Superior temporal gyrus (tissue), 1 donor: ENCODE measurements around the gene FOXN3.
"Not testable (repeated sequence)": the region's sequence is repeated elsewhere in the genome, so short reads cannot be mapped to it uniquely, and the experiment has no call there.

Source experiments
- DNase-seq: peaks from one replicate; pipeline ENCODE4 v3.0.0-alpha.2; 2016; ENCODE audit errors: extremely low spot score

Gene FOXN3

GRCh38 chr14:89164168-89165073, 252.6 kb downstream of the FOXN3 start:
- no peak for DNase-seq

DNA sequence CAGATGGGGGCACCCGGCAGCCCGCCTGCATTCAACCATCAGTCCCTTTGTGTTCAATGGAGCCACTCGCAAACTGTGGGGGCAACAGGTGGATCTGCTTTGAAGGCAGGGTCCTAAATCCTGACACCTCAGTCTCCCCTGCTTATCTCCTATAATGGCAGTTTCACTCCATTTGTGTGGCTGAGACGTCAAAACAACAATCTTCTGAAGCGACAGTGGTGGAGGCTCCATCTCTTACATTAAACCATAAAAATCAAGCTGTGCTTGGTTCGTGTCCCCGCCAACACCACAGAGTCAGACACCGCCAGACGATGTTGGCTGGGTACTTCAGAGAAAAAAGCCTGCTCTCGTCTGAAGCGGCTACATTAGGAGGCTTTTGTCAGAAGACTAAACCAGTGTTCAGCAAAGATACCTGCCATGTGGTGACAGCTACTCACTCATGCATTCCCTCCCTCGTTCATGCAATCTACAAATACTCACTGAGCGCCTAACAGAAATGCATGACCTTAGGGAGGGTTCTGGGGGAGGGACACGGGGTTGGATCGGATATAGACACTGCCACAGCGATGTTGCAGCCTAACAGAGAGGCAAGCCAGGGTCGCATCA, 253.9 kb downstream of the FOXN3 start:
- no peak for DNase-seq

- DNase-seq = no peak
Measured at GRCh38 chr14:89162586-89162985, 254.4 kb downstream of the FOXN3 start.

- DNase-seq = no peak
Measured at GRCh38 chr14:89160437-89160836, 256.6 kb downstream of the FOXN3 start.

DNA sequence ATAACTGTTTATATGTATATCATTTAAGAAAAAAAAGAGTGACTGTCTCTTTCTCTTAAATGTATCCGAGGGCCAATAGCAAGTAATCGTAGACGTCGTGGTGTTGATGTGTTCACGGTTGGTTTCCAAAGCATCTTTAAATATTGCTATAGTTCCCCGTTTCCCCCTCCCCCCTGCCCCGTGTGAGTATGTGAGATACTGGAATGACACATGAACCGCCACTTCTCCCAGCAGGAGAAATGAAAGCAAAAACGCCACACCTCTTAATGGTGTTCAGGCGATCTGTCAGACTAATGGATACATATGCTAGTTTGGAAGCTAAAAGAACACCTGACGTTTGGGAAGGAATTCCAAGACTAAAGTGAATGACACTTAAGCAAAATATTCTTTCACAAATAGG, 258.3 kb downstream of the FOXN3 start:
- DNase-seq = no peak

GRCh38 chr14:89158104-89158503, 258.9 kb downstream of the FOXN3 start:
- DNase-seq = not testable (repeated sequence)

- no peak for DNase-seq
Measured at GRCh38 chr14:89155491-89155890, 261.5 kb downstream of the FOXN3 start.

- DNase-seq = not testable (repeated sequence)
Measured at GRCh38 chr14:89151693-89152092, 265.3 kb downstream of the FOXN3 start.

DNA sequence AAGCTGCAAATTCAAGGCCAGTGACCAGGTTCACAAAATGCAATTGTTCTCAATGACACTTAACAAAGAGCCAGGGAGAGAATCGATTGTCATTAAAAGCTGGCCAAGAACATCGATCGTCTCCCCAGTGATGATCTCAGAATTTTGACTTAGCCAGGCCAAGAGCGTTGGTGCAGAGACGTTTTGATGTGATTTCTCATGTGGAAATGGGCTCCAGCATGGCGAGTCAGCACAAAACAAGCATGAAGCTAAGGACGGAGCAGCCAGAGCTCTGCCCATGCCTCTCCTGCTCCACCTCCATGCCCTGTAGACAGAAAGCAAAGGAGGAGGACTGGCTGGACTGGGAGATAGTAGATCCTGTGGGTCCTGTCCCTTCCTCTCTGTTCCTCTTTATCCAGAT, 270.8 kb downstream of the FOXN3 start:
- no peak for DNase-seq

DNA sequence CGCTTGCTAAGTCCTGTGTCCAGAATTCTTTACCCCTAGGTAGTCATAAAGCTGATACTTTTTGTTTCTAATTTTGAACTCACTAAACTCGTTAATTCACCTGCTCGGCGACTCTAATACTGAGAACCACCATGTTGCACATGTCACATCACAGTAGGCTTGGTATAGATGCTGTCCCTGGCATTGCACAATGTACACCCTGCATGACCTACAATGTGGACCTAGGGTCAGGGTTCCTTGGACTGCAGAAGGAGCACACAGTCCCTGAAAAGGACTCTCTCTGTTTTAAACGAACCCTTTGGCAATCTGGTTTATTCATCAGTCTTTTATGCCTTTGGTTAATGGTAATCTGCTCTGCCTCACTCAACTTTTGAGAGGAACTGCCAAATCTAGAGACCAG, 272.4 kb downstream of the FOXN3 start:
- no peak for DNase-seq

- DNase-seq = no peak
Measured at GRCh38 chr14:89144066-89144465, 273.0 kb downstream of the FOXN3 start.

- DNase-seq = no peak
Measured at GRCh38 chr14:89143595-89143994, 273.4 kb downstream of the FOXN3 start.

GRCh38 chr14:89142366-89142765, 274.7 kb downstream of the FOXN3 start:
- no peak for DNase-seq

DNA sequence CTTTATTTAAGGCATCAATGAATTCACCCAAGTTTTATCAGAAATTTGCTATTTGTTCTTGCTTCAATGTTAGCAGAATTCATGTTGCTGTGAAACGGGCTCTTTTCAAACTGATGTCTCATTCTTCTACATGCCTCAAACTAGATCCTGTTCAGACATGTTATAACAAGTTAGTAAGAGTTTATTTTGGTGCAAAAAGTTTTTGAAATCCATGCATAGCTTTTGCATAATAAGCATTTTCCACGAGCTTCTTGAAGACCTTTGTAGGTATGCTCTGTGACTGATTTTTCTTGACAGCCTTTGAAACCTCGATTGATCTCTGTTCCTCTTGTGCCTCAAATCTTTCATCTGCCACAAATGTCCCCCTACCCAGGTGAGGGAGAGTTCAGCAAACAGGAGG, 275.2 kb downstream of the FOXN3 start:
- DNase-seq = no peak

- no peak for DNase-seq
Measured at GRCh38 chr14:89140326-89140725, 276.7 kb downstream of the FOXN3 start.

GRCh38 chr14:89139404-89140247, 277.4 kb downstream of the FOXN3 start:
- DNase-seq = no peak

DNA sequence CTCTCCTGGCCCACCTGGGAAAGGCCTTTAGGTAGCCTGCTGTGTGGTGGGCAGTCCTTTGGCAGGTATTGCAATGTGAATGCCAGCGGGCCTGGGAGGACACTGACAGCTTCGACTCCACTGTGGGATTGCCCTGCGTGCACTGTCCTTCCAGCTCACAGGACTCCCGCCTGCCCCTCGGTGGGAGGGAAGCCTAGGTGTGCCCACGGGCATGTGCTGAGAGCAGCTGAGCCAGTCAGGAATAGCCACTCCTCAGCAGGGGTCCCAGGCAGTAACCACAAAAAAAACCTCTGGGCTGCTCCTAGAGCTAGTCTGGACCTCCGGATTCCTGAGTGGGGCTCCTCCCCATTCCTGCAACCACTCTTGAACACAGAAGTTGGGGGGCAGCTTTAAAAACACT, 278.2 kb downstream of the FOXN3 start:
- DNase-seq = no peak

GRCh38 chr14:89137526-89138163, 279.4 kb downstream of the FOXN3 start:
- no peak for DNase-seq

DNA sequence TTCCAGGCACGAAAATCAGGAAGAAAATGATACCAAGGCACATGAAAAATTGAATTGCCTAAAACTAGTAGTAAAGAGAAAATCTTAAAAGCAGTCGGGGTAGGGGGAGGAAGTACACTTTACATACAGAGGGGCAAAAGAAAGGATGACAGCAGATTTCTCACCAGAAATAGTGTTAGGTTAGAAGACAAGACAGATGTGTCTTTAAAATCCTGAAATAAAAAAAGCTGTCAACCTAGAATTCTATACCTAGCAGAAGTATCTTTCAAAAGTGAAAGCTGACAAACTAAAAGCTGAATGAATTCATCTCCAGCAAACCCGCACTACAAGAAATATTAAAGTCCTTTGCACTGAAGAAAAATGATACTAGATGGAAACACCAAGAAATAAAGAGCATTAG, 280.4 kb downstream of the FOXN3 start:
- no peak for DNase-seq

GRCh38 chr14:89134640-89135039, 282.4 kb downstream of the FOXN3 start:
- no peak for DNase-seq

DNA sequence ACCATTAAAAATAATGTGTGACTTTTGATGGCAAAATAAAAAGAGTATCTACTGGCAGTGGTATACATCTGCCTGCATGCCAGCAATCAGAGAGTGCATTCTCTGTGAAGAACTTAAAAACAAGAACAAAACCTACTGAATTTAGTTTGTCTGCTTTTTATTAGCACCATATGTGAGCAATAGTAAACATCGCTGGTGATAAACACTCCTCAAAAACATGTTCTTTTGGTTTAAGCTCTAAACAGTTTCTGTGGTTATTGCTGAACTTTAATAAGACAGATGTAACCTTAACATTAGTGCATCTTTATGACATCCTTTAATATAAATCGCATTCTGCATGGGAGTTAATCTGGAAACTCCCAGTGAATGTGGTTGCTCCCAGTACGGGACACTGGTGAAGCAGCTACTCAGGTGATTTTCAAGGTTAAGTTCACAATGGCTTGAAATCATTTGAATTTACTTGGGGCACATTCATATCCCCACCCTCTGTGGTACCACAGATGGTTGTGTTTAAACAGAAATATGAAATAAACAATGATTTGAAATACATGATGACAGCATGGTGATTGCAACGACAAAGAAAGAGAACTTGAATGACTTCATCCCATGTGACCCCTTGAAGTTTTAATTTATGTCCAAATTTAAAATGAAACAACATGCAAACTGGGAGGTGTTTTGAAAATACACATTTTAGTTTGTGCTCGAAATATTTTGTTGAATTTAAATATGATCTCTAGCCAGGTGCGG, 285.9 kb downstream of the FOXN3 start:
- no peak for DNase-seq
